Lung (tissue), 12 donors: ENCODE data around the gene GCK. TPM values are rescaled to one million over a fixed set of nuclear protein-coding genes. Genes with fewer than 3 reads are reported as not detected.

Source experiments
- ATAC-seq: fragments of 200-7000 bp; cut with Tn5 transposase; one replicate; pipeline ENCODE4 v1.9.1; 2020; ENCODE audit warnings: moderate number of reproducible peaks; ENCODE audit not compliant: insufficient read depth, low FRiP score
- DNase-seq, 3 donors: peaks; one replicate each; pipeline ENCODE4 v3.0.0-alpha.2; 2013 to 2017
- H3K27ac ChIP-seq, 2 donors: one replicate each; pipeline ENCODE4 v1.5.1; 2013; ENCODE audit warnings: mild to moderate bottlenecking in 2 of 2, moderate library complexity in 2 of 2, control low read depth in 1 of 2, inconsistent platforms in 1 of 2, low read depth in 1 of 2, low read length in 1 of 2
- H3K27me3 ChIP-seq, 3 donors: one replicate each; pipeline ENCODE4 v1.5.1; 2013; ENCODE audit warnings: low read length in 2 of 3; ENCODE audit not compliant: control insufficient read depth in 3 of 3, insufficient read depth in 3 of 3
- H3K36me3 ChIP-seq, 4 donors: one replicate each; pipeline ENCODE4 v1.5.1; 2013; ENCODE audit warnings: low read length in 4 of 4, mild to moderate bottlenecking in 1 of 4, moderate library complexity in 1 of 4; ENCODE audit not compliant: control insufficient read depth in 4 of 4, insufficient read depth in 4 of 4
- H3K4me1 ChIP-seq, 5 donors: one replicate each; pipeline ENCODE4 v1.5.1; 2013; ENCODE audit warnings: low read length in 5 of 5, mild to moderate bottlenecking in 2 of 5, moderate library complexity in 1 of 5; ENCODE audit not compliant: control insufficient read depth in 5 of 5, insufficient read depth in 5 of 5
- H3K4me3 ChIP-seq: one replicate; pipeline ENCODE4 v1.5.1; 2013; ENCODE audit warnings: mild to moderate bottlenecking, control low read depth, moderate library complexity
- H3K9ac ChIP-seq, 2 donors: one replicate each; pipeline ENCODE4 v1.5.1; 2013; ENCODE audit warnings: low read length in 2 of 2, control low read depth in 1 of 2; ENCODE audit not compliant: insufficient read depth in 1 of 2
- H3K9me3 ChIP-seq, 4 donors: one replicate each; pipeline ENCODE4 v1.5.1; 2013; ENCODE audit warnings: low read length in 3 of 4, mild to moderate bottlenecking in 1 of 4, moderate library complexity in 1 of 4; ENCODE audit not compliant: control insufficient read depth in 4 of 4, insufficient read depth in 3 of 4
- WGBS, 2 donors: extraction: QIAGEN DNeasy Blood & Tissue Kit; methylation state at CpG; one replicate each; pipeline ENCODE4 v1.1.7; 2013; 5-methylcytosine and 5-hydroxymethylcytosine counted together
- polyA plus RNA-seq, 2 donors: library from polyadenylated mRNA; stranded (reverse); fragments of 200-250 nt; gene quantifications; one replicate each; pipeline ENCODE4 v1.2.1, GENCODE V29; 2013
- total RNA-seq, 2 donors: library from RNA; depleted of rRNA in 1 of 2; stranded (reverse); fragments of >200 nt in 1 of 2; gene quantifications; one replicate each; pipeline ENCODE4 v1.2.1, GENCODE V29; 2014 to 2021
- TF ChIP-seq, protein P1 (sequence below): IDR thresholded peaks from 2 replicates; pipeline ENCODE4 v1.5.1; 2012; ENCODE audit warnings: mild to moderate bottlenecking; ENCODE audit errors: control extremely low read depth, extremely low read depth
- donor health status: control.
- donor health status: control.
- donor health status: Bipolar disorder and iron deficiency.
- donor health status: healthy.
- donor health status: DM: yes; HTN: yes; CAD: no.

GCK gene
- total and polyA plus RNA-seq, 4 donors: 0.25 to 1.1 (median 0.43) TPM

DNA sequence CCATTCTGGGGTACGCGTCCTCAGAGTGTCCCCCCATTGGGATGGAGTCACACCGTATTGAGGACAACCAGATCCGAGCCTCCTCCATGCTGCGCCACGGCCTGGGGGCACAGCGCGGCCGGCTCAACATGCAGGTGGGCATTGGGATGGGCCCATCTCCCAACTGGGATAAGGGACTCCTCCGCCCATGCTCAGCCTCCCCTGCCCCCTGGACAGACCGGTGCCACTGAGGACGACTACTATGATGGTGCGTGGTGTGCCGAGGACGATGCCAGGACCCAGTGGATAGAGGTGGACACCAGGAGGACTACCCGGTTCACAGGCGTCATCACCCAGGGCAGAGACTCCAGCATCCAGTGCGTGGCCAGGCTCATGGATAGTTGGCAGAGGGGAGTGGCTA, 79.2 kb downstream of the GCK start:
- WGBS, 2 donors: 94 to 96% methylated on average over 18 of the region's 18 CpGs
- Histone ChIP-seq H3K27me3 (no peaks in the 10 kb centered on the region), H3K4me1 (peaks cover 0 to 7% (median 1%) of the 10 kb centered on the region in 5 donors), H3K36me3 (peaks cover 0 to 36% (median 15%) of the 10 kb centered on the region in 4 donors), H3K4me3 (no peak overlapping the region), H3K9me3 (no peaks in the 10 kb centered on the region), H3K9ac (no peak overlapping the region), H3K27ac (no peak overlapping the region)
- no peak for DNase-seq
- TF ChIP-seq, protein P1, sequence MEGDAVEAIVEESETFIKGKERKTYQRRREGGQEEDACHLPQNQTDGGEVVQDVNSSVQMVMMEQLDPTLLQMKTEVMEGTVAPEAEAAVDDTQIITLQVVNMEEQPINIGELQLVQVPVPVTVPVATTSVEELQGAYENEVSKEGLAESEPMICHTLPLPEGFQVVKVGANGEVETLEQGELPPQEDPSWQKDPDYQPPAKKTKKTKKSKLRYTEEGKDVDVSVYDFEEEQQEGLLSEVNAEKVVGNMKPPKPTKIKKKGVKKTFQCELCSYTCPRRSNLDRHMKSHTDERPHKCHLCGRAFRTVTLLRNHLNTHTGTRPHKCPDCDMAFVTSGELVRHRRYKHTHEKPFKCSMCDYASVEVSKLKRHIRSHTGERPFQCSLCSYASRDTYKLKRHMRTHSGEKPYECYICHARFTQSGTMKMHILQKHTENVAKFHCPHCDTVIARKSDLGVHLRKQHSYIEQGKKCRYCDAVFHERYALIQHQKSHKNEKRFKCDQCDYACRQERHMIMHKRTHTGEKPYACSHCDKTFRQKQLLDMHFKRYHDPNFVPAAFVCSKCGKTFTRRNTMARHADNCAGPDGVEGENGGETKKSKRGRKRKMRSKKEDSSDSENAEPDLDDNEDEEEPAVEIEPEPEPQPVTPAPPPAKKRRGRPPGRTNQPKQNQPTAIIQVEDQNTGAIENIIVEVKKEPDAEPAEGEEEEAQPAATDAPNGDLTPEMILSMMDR: no peak
- no peak for ATAC-seq

DNA sequence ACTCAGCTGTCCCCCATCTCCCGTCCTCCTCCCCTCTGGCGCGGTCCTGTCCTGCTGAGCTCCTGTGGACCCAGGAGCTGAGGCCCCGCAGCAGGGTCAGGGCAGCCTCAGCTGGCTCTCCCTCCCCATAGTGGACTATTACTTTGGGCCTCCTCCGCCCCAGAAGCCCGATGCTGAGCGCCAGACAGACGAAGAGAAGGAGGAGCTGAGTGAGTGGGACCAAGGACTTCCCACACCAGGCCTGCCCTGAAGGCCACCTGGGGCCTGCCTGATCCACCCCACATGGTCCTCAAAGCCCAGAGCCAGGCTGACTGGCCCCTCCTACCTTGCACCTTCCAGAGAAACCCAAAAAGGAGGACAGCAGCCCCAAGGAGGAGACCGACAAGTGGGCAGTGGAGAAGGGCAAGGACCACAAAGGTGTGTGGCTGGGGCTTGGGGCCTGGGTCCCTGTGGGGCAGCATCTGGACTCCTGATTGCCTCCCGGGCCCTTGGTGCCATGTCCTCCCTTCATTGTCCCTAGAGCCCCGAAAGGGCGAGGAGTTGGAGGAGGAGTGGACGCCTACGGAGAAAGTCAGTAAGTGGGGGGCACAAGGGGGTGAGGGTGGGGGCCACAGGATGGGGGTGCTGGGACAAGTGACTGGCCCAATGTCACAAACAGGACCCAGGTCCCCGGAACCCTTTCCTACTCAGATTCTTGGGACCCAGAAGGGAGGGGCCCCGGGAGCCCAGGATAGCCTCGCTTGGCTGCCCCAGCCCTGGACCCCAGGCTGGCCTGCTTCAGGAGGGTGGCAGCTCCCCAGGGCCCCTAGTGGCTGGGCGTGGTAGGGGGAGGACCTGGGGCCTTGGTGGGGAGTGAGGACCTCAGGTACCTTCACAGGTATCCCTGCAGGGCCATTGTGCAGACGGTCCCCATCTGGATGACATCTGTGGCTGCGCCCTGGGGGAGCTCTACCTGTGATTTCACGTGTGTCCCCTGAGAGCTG, 80.2 kb downstream of the GCK start:
- H3K27ac ChIP-seq: no peak overlapping the region

DNA sequence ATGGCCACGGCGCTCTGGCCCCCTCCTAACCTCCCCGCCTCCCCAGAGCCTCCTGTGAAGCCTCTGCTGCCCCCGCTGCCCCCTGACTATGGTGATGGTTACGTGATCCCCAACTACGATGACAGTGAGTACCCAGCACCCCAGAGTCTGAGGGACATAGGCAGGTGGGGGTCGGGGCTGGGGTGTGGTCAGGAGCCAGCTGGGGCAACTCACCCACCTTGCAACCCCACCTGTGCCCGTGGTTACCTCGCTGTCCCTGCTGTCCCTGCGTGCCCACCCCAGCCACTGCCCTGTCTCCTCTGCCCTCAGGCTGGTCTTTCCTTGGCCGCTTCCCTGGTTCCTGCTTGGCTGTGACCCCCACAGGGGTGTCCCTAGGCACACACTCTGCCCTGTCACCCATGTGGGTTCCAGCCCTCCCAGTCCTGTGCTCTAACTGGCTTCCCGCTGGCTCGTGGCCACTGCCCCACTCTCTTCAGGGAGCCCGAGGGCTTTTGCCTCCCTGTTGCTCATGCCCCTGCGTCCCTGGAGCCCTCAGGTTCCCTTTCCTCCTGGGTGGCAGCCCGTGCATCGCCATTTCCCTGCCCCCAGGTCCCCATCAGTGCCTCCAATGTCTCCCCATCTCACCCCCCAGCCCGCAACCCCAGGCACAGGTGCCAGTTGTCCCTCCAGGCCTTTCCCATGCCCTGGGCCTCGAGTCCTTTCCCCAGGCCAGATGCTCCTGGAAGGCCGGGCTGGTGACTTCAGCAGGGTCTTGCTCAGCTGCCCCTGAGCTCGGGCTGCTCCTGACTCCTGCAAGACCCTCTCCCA, 81.1 kb downstream of the GCK start:
- no peak for DNase-seq
- TF ChIP-seq, protein P1: no peak
- Histone ChIP-seq H3K4me3 (no peak overlapping the region), H3K27ac (no peak overlapping the region), H3K9me3 (no peaks in the 10 kb centered on the region), H3K27me3 (no peaks in the 10 kb centered on the region), H3K36me3 (peaks cover 0 to 23% (median 10%) of the 10 kb centered on the region in 4 donors), H3K9ac (no peak overlapping the region), H3K4me1 (peaks cover 0 to 16% (median 3%) of the 10 kb centered on the region in 5 donors)
- no peak for ATAC-seq
- WGBS, 2 donors: 88 to 90% methylated on average over 20 to 21 of the region's 21 CpGs

More for the DNA sequence above, 80.2 kb downstream of the GCK start:
- TF ChIP-seq, protein P1: no peak
- no peak for DNase-seq
- H3K27me3 ChIP-seq: no peaks in the 10 kb centered on the region
- 90 to 95% methylated on average over 21 of the region's 21 CpGs for whole genome bisulfite sequencing, 2 donors
- H3K4me1 ChIP-seq: peaks cover 0 to 12% (median 3%) of the 10 kb centered on the region in 5 donors
- peaks cover 0 to 27% (median 13%) of the 10 kb centered on the region in 4 donors for H3K36me3 ChIP-seq
- no peak overlapping the region for H3K9ac ChIP-seq
- H3K4me3 ChIP-seq: no peak overlapping the region
- no peaks in the 10 kb centered on the region for H3K9me3 ChIP-seq
- ATAC-seq: no peak
